Measurements from ENCODE around the gene NLN. TPM values are rescaled to one million over a fixed set of nuclear protein-coding genes. Genes with fewer than 3 reads are reported as not detected.

The NLN gene
- total RNA-seq, 1 experiment from 2014 or later = 42.1 TPM

DNA sequence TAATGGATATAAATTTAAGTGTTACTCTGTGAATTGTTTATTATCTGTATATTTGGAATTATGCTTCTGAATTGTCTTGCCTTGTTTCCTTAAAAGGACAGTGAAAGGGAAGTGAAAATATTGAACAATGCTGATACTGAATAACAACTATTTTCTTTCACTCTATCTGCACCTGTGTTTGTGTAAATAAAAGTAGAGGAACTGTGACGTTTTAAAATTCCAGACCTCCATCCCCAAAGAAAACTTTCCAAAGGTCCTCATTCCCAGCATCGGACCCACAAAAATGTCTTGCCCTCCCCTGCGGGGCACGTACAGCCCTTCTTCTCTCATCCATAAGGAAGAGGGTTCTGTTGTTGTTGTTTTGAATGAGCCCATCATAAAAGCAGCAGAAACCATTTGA, 100.0 kb downstream of the NLN start:
- H3K4me3 Mint-ChIP-seq (ENCODE audit: unreplicated experiment) = no peak overlapping the region
- peak overlapping the region; percentile 54 for H3K27ac Mint-ChIP-seq (ENCODE audit: low read depth, unreplicated experiment)
- no peaks in the 10 kb centered on the region for H3K27me3 Mint-ChIP-seq (ENCODE audit: insufficient read depth, unreplicated experiment)
- peaks cover 9% of the 10 kb centered on the region for H3K4me1 Mint-ChIP-seq (ENCODE audit: insufficient read depth, unreplicated experiment)
- intact Hi-C loops (cut with micrococcal nuclease) = no loop called here
- CTCF ChIA-PET = interaction anchor here (0.6 kb wide), 1 partner anchor 843 kb away, joined by 3 read pairs; no protein-coding TSS in a partner anchor
- peaks cover 13% of the 10 kb centered on the region for H3K36me3 Mint-ChIP-seq (ENCODE audit: insufficient read depth, unreplicated experiment)
- BruUV-seq (replicated peaks) = no TSS peak
- TF ChIP-seq, protein P1, sequence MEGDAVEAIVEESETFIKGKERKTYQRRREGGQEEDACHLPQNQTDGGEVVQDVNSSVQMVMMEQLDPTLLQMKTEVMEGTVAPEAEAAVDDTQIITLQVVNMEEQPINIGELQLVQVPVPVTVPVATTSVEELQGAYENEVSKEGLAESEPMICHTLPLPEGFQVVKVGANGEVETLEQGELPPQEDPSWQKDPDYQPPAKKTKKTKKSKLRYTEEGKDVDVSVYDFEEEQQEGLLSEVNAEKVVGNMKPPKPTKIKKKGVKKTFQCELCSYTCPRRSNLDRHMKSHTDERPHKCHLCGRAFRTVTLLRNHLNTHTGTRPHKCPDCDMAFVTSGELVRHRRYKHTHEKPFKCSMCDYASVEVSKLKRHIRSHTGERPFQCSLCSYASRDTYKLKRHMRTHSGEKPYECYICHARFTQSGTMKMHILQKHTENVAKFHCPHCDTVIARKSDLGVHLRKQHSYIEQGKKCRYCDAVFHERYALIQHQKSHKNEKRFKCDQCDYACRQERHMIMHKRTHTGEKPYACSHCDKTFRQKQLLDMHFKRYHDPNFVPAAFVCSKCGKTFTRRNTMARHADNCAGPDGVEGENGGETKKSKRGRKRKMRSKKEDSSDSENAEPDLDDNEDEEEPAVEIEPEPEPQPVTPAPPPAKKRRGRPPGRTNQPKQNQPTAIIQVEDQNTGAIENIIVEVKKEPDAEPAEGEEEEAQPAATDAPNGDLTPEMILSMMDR (IDR thresholded peaks at IDR 0.05; ENCODE audit: unreplicated experiment) = no peak
- POLR2A ChIA-PET = interaction anchor here (0.8 kb wide), 1 partner anchor 10 kb away, joined by 3 read pairs; no protein-coding TSS in a partner anchor
- DNase-seq (ENCODE audit: unreplicated experiment) = no peak
- no peaks in the 10 kb centered on the region for H3K9me3 Mint-ChIP-seq (ENCODE audit: unreplicated experiment)

DNA sequence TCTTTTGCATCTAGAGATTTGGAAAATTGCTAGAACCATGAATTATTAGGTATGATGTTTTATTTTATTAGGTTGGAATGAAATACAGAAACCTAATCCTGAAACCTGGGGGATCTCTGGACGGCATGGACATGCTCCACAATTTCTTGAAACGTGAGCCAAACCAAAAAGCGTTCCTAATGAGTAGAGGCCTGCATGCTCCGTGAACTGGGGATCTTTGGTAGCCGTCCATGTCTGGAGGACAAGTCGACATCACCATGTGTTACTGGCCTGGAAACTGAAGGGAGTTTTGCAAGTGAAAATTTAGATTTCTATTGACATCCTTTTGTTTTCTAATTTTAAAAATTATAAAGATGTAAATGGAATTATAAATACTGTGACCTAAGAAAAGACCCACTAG, 100.7 kb downstream of the NLN start:
- Mint-ChIP-seq H3K36me3 (ENCODE audit: insufficient read depth, unreplicated experiment) (peaks cover 13% of the 10 kb centered on the region), H3K9me3 (ENCODE audit: unreplicated experiment) (no peaks in the 10 kb centered on the region), H3K4me1 (ENCODE audit: insufficient read depth, unreplicated experiment) (peaks cover 9% of the 10 kb centered on the region), H3K27me3 (ENCODE audit: insufficient read depth, unreplicated experiment) (no peaks in the 10 kb centered on the region), H3K27ac (ENCODE audit: low read depth, unreplicated experiment) (no peak overlapping the region), H3K4me3 (ENCODE audit: unreplicated experiment) (no peak overlapping the region)
- POLR2A ChIA-PET = interaction anchor here (1.0 to 1.2 kb wide), 3 partner anchors 11 to 105 kb away, joined by 3 to 4 read pairs (median 3); no protein-coding TSS in a partner anchor
- CTCF ChIA-PET = no interaction called here
- intact Hi-C loops (cut with micrococcal nuclease) = no loop called here
- TF ChIP-seq, protein P1 (IDR thresholded peaks at IDR 0.05; ENCODE audit: unreplicated experiment) = no peak
- BruUV-seq (replicated peaks) = no TSS peak
- DNase-seq (ENCODE audit: unreplicated experiment) = no peak

DNA sequence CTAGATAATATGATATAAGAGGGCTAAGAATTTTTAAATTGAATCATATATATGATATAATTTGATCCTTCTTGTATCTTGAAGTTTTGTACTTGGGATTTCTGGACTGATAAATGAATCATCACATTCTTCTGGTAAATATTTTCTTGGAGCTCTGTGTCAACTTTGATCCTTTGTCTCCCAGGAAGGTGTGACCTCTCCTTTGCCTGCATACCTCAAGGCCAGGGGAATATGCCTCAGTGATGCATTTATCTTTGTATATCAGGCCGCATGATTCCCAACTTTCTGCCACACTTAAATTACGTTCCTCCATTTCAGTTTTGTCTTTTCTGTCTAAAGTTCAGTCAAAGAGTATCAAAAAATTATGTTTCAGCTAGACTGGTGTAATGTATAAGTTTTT, 101.2 kb downstream of the NLN start:
- Mint-ChIP-seq H3K36me3 (ENCODE audit: insufficient read depth, unreplicated experiment) (peaks cover 13% of the 10 kb centered on the region), H3K4me3 (ENCODE audit: unreplicated experiment) (no peak overlapping the region), H3K4me1 (ENCODE audit: insufficient read depth, unreplicated experiment) (peaks cover 9% of the 10 kb centered on the region), H3K27me3 (ENCODE audit: insufficient read depth, unreplicated experiment) (no peaks in the 10 kb centered on the region), H3K27ac (ENCODE audit: low read depth, unreplicated experiment) (no peak overlapping the region), H3K9me3 (ENCODE audit: unreplicated experiment) (no peaks in the 10 kb centered on the region)
- POLR2A ChIA-PET = interaction anchor here (0.6 to 1.2 kb wide), 4 partner anchors 10 to 148 kb away, joined by 3 to 4 read pairs (median 3); no protein-coding TSS in a partner anchor
- TF ChIP-seq, protein P1 (IDR thresholded peaks at IDR 0.05; ENCODE audit: unreplicated experiment) = no peak
- no TSS peak for BruUV-seq (replicated peaks)
- DNase-seq (ENCODE audit: unreplicated experiment) = no peak
- CTCF ChIA-PET = no interaction called here
- intact Hi-C loops (cut with micrococcal nuclease) = no loop called here

DNA sequence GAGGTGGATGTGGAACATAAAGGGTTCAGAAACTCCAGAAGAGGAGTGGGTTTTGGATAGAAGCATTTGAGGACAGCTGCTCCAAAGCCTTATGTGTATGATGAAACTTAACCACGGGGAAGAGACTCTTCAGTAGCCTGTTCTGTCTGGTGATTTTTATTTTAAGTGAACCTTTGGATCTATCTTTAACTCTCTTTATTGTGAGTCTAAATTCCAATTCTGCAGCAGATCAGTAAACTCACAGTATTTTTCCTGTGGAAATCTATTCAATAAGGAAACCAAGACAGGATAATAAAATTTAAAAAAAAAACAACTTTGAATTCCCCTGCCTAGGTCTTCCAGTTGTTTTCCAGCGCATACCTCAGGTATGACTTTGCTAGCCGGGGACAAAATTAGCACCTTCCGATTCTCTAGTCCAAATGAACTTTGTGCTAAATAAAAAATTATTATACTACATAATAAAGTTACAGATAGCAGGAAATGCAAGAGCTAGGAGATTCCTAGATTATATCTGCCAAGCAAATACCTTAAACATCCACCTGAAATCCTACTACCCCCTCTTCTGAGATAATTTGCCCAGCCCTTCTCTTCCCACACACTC, 101.9 kb downstream of the NLN start:
- no TSS peak for BruUV-seq (replicated peaks)

More for the DNA sequence above, 101.9 kb downstream of the NLN start:
- no peak overlapping the region for H3K4me3 Mint-ChIP-seq (ENCODE audit: unreplicated experiment)
- no peaks in the 10 kb centered on the region for H3K27me3 Mint-ChIP-seq (ENCODE audit: insufficient read depth, unreplicated experiment)
- peak overlapping the region; percentile 80 for H3K27ac Mint-ChIP-seq (ENCODE audit: low read depth, unreplicated experiment)
- intact Hi-C loops (cut with micrococcal nuclease) = no loop called here
- no peaks in the 10 kb centered on the region for H3K9me3 Mint-ChIP-seq (ENCODE audit: unreplicated experiment)
- CTCF ChIA-PET = interaction anchor here (0.7 kb wide), 1 partner anchor 941 kb away, joined by 4 read pairs; no protein-coding TSS in a partner anchor
- TF ChIP-seq, protein P1 (IDR thresholded peaks at IDR 0.05; ENCODE audit: unreplicated experiment) = no peak
- POLR2A ChIA-PET = interaction anchor here (0.6 to 1.2 kb wide), 5 partner anchors 10 to 1005 kb away, joined by 3 to 4 read pairs (median 3); no protein-coding TSS in a partner anchor
- no peak for DNase-seq (ENCODE audit: unreplicated experiment)
- H3K4me1 Mint-ChIP-seq (ENCODE audit: insufficient read depth, unreplicated experiment) = peaks cover 9% of the 10 kb centered on the region
- peaks cover 13% of the 10 kb centered on the region for H3K36me3 Mint-ChIP-seq (ENCODE audit: insufficient read depth, unreplicated experiment)

Measured in MCF 10A (cell line).